Right lobe of liver (tissue), 6 donors: ENCODE data around the gene GRIA4. TPM values are rescaled to one million over a fixed set of nuclear protein-coding genes. Genes with fewer than 3 reads are reported as not detected.
"Not testable (repeated sequence)": the region's sequence is repeated elsewhere in the genome, so short reads cannot be mapped to it uniquely, and the experiment has no call there.

ENCODE experiments used
- ATAC-seq, 4 donors: fragments of 200-7000 bp; cut with Tn5 transposase; one replicate each; pipeline ENCODE4 v1.9.1; 2020; ENCODE audit warnings: mild to moderate bottlenecking in 4 of 4, moderate library complexity in 4 of 4
- DNase-seq, 3 donors: peaks; one replicate each; pipeline ENCODE4 v3.0.0-alpha.2; 2020
- H3K27ac ChIP-seq, 3 donors: fragments of 200-600 bp; one replicate each; pipeline ENCODE4 v1.8.0; 2022
- H3K27me3 ChIP-seq, 2 donors: fragments of 200-600 bp; one replicate each; pipeline ENCODE4 v1.8.0; 2022
- H3K36me3 ChIP-seq, 4 donors: fragments of 200-600 bp; sonication (generic) in 1 of 4; one replicate each; pipeline versions ENCODE4 v1.5.1 to v1.8.0; 2017 to 2022; ENCODE audit warnings: control low read depth in 1 of 4
- H3K4me1 ChIP-seq, 4 donors: fragments of 200-600 bp; sonication (generic) in 1 of 4; one replicate each; pipeline versions ENCODE4 v1.5.1 to v1.8.0; 2017 to 2022; ENCODE audit warnings: control low read depth in 1 of 4
- H3K4me3 ChIP-seq, 3 donors: fragments of 200-600 bp; one replicate each; pipeline ENCODE4 v1.8.0; 2022
- H3K9me3 ChIP-seq, 4 donors: fragments of 200-600 bp; sonication (generic) in 1 of 4; one replicate each; pipeline versions ENCODE4 v1.5.1 to v1.8.0; 2017 to 2022; ENCODE audit warnings: control low read depth in 1 of 4
- POLR2A ChIP-seq: fragments of 450-650 bp; IDR thresholded peaks from one replicate; pipeline ENCODE4 v1.6.1; 2017; ENCODE audit warnings: antibody characterized with exemption, mild to moderate bottlenecking
- WGBS: methylation state at CpG from one replicate; pipeline ENCODE4 v1.1.6; 2018; ENCODE audit warnings: low coverage, low lambda C conversion rate; ENCODE audit not compliant: insufficient coverage; ENCODE audit errors: missing lambda C conversion rate; 5-methylcytosine and 5-hydroxymethylcytosine counted together
- intact Hi-C, 2 donors: fragments of 100-400 bp; cut with DNase I; formaldehyde crosslinking; loops; one replicate each; pipeline versions ENCODE4 v1.11.2 to v1.14.1; 2022
- total RNA-seq, 6 experiments: library from RNA; depleted of rRNA in 2 of 6; stranded (reverse); fragments of >200 nt in 2 of 6; fragmentation: NEBNext Ultra II Directional in 3 of 6; extraction: Animal tissue kit (Norgen Biotek cat#: 25700) in 3 of 6; gene quantifications; one replicate each; pipeline versions ENCODE4 v1.1.0 to v1.2.4, GENCODE V29; 2016 to 2023
- TF ChIP-seq, protein P1 (sequence below), 4 donors: fragments of 200-600 bp in 3 of 4; fragments of 450-650 bp in 1 of 4; IDR thresholded peaks; one replicate each; pipeline versions ENCODE4 v1.5.1 to v1.8.0; 2016 to 2022; ENCODE audit warnings: antibody characterized with exemption in 4 of 4, mild to moderate bottlenecking in 2 of 4
- donor health status: DM: no; HTN: yes; CAD: no.
- donor health status: DM: no; HTN: no; CAD: no.
- donor health status: DM: no; HTN: no; CAD: no.
- donor health status: DM: no; HTN: yes; CAD: no.
- donor health status: DM: no; HTN: yes; CAD: no.

The GRIA4 gene
- total RNA-seq, 6 experiments from 2014 or later, result 0.24 TPM; not detected in 5

- DNase-seq (no peak), ATAC-seq (no peak)
- no peaks in the 10 kb centered on the region for H3K4me1 ChIP-seq
- H3K27me3 ChIP-seq, result no peaks in the 10 kb centered on the region
- WGBS, result 45% methylated on average over 6 of the region's 6 CpGs
- intact Hi-C loops, result no loop called here
- no peaks in the 10 kb centered on the region for H3K36me3 ChIP-seq
- no peak overlapping the region for H3K4me3 ChIP-seq
- TF ChIP-seq, protein P1, sequence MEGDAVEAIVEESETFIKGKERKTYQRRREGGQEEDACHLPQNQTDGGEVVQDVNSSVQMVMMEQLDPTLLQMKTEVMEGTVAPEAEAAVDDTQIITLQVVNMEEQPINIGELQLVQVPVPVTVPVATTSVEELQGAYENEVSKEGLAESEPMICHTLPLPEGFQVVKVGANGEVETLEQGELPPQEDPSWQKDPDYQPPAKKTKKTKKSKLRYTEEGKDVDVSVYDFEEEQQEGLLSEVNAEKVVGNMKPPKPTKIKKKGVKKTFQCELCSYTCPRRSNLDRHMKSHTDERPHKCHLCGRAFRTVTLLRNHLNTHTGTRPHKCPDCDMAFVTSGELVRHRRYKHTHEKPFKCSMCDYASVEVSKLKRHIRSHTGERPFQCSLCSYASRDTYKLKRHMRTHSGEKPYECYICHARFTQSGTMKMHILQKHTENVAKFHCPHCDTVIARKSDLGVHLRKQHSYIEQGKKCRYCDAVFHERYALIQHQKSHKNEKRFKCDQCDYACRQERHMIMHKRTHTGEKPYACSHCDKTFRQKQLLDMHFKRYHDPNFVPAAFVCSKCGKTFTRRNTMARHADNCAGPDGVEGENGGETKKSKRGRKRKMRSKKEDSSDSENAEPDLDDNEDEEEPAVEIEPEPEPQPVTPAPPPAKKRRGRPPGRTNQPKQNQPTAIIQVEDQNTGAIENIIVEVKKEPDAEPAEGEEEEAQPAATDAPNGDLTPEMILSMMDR (IDR thresholded peaks at IDR 0.05), result no peak
- TF ChIP-seq POLR2A, result no peak
- no peaks in the 10 kb centered on the region for H3K9me3 ChIP-seq
- H3K27ac ChIP-seq, result no peak overlapping the region
These were observed 147.2 kb downstream of the GRIA4 start for GRCh38 chr11:105757107-105757506.

DNA sequence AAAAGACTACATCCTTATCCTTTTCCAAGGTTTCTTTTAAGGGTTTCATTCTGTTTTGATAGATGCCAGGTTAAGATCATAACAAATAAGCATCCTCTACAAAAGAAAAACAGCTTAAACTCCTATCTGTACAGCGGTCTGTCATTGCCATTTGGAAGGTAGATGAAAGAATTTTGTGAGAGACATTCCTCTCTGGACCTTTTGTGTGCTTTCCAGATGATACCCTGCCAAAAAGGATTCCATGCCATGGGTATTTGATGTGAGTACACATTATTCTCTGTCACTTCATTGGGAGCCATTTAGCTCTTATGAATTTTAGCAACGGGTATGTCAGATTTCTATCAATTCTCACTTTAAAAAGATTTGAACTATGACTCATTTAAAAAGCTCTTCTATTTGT is 153.7 kb downstream of the GRIA4 start:
- 48% methylated on average over 2 of the region's 2 CpGs for WGBS
- ATAC-seq (no peak), DNase-seq (no peak)
- Histone ChIP-seq H3K27me3 (no peaks in the 10 kb centered on the region), H3K4me3 (no peak overlapping the region), H3K9me3 (no peaks in the 10 kb centered on the region), H3K36me3 (no peaks in the 10 kb centered on the region), H3K4me1 (no peaks in the 10 kb centered on the region), H3K27ac (no peak overlapping the region)
- TF ChIP-seq, protein P1 (IDR thresholded peaks at IDR 0.05), result no peak
- TF ChIP-seq POLR2A, result no peak
- intact Hi-C loops, result no loop called here

GRCh38 chr11:105767931-105768330 is 158.1 kb downstream of the GRIA4 start:
- Histone ChIP-seq H3K4me3 (no peak overlapping the region), H3K27me3 (no peaks in the 10 kb centered on the region), H3K27ac (no peak overlapping the region), H3K36me3 (no peaks in the 10 kb centered on the region), H3K4me1 (no peaks in the 10 kb centered on the region), H3K9me3 (no peaks in the 10 kb centered on the region)
- intact Hi-C loops, result no loop called here
- ATAC-seq (no peak), DNase-seq (no peak)
- no peak for TF ChIP-seq POLR2A
- TF ChIP-seq, protein P1 (IDR thresholded peaks at IDR 0.05), result no peak

GRCh38 chr11:105769627-105770026 is 159.8 kb downstream of the GRIA4 start:
- Histone ChIP-seq H3K4me1 (no peaks in the 10 kb centered on the region), H3K9me3 (no peaks in the 10 kb centered on the region), H3K27ac (no peak overlapping the region), H3K27me3 (no peaks in the 10 kb centered on the region), H3K36me3 (no peaks in the 10 kb centered on the region), H3K4me3 (no peak overlapping the region)
- 68% methylated on average over 2 of the region's 2 CpGs for WGBS
- TF ChIP-seq, protein P1 (IDR thresholded peaks at IDR 0.05), result no peak
- TF ChIP-seq POLR2A, result no peak
- intact Hi-C loops, result no loop called here
- ATAC-seq (no peak), DNase-seq (no peak)

GRCh38 chr11:105773452-105773851 is 163.6 kb downstream of the GRIA4 start:
- H3K4me1 ChIP-seq, DNase-seq, H3K9me3 ChIP-seq, H3K36me3 ChIP-seq, H3K27ac ChIP-seq, ATAC-seq, H3K27me3 ChIP-seq, intact Hi-C loops, H3K4me3 ChIP-seq: not testable (repeated sequence)
- WGBS, result 71% methylated on average over 3 of the region's 3 CpGs
